ENCODE results near the gene SNUPN.
"Not testable (repeated sequence)": the region's sequence is repeated elsewhere in the genome, so short reads cannot be mapped to it uniquely, and the experiment has no call there.

Gene SNUPN

DNA sequence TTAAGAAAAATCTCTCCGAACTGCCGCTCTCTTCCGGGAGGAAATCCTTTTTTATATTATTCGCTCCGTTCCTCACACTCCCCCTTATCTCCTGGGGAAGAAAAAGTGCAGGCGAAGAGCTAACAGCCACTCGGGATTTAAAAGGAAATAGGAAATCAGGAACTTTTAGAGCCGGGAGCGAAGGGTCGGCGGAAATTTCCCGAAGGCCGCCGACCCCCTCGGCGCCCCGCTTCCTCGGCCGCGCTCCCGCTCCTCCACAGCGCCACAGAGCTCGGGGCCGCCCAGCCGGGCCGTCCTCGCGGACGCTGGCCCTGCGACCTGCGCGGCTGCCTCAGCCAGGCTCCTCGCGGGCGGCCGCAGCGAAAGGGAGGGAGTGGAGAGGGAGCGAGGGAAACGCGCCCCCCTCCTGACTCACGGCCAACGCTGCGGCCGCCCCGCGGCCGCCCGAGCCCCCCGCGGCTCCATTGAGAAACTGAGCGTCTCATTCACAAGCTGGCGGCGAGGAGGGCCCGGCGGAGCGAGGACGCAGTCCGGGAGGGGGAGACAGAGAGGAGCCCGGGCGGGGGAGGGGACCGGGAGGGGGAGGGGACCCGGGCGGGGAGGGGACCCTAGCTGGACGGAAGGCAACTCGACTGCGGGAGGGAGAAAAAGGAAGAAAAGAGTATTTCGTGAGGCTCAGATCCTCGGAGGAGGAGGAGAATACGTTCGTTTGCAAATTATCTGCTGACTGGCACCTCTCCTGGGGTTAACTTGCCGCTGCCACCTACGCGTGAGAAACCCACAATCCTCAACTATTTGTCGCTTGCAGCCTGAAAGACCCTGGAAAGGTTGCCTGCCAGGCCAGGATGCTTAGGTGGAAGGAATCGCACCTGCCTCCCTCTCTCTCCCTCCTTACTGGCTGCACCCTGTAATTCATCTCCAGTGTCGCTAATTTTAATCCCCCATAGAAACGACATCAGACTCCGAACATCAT, 46.3 kb downstream of the SNUPN start, which contains the start of gene PTPN9:
TSS of gene PTPN9 (minus strand) at position 368 of the 973 bp plus-strand sequence. CDS start 539 bp downstream, outside the sequence.
- DNase-seq = peak; percentile 87

DNA sequence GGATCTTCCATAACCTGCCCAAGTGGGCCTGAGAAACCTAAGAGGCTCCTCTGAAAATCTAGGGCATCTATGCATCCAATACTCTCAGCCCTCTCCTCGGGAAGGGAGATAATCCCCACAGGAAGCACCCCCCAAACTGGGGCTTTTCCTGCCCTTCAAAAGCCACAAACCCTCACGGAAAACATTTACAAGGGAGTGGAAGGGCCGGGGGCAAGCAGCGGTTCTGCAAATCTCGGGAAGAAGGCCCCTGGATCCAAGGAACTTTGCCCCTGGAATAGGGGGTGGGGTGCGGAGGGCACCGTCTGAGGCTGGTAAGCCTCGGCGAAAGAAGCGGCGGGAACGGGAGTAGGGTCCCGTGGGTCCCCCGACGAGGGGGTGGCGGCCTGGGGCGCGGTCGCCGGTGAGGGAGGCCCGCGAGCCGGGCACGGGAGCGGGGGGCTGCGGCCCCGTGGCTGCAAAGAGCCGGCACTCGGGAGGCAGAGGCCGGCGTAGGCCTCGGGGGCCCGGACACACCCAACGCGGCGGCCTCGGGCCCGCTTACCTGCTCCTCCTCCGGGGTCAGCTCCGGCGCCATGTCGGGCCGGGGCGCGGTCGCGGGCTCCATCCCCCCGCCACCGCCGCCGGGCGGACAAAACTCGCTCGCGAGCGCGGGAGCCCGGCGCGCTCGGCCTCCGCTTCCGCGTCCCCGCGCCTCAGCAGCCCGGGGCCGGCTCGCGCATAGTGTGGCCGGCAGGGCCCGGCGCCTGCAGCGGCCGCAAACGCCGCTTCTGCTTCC, 47.2 kb downstream of the SNUPN start:
- DNase-seq = peak; percentile 25

DNA sequence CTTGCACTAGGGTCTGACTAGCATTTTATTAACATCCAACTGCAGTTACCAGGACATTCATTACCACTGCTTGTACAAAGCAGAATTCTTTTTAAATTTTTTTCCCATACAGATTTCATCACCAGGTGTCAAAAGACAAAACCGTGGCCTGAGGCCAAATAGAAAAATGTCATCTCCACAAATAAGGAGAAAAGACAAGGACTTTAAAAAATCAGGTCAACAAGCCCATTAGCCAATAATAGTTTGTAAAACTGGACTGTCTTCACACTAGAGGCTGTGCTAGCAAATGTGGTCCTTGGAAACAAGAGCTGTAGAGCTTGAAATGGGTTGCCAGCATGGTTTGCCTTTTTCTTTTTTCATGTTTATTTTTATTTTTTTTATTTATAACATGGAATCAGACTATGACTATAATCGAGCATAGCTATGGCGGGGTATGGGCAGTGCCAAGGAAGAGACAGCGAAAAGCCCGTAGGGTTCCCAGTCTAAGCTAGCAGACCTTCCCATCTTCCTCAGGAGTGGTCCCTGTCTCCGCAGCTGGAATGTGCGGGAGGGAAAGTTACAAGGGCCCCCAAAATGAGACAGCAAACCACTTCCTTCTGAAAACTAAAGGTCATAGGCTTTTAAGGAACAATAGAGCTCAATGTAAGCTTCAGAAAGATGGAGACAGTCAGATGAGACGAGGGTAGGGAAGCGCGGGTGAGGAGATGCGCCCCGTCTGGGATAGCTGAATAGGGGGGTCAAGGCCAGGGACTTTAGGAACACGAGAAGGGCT, 47.9 kb downstream of the SNUPN start:
- peak; percentile 19 for DNase-seq

DNA sequence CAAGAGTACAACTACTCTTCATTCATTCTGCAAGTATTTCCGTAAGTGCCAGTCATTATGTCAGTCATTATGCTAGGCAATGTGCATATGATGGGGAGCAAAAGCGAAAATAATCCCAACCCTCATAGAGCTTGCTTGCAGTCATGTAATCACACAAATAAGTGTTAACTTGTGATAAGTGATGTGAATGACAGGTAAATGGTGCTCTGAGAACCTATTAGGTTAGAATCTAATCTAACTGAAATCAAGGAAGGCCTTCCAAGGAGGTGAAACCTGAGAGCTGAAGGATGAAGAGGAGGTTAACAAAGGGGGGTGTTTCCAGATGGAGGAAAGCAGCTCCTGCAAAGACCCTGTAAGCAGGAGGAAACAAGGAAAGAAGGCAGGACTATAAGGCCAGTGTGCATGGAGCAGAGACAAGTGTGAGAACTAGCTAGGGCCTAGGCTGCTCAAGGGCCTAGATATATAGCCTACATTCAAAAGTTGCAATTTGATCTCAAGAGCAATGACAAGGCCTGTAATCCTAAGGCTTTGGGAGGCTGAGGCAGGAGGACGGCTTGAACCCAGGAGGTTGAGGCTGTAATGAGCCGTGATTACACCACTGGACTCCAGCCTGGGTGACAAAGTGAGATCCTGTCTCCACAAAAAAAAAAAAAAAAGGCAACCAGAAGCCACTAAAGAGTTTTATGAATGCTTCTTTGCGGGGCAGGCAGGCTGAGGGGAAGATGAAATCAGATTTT, 51.7 kb downstream of the SNUPN start:
- DNase-seq = no peak

- DNase-seq = no peak
These were observed 55.2 kb downstream of the SNUPN start for GRCh38 chr15:75570126-75570845.

DNA sequence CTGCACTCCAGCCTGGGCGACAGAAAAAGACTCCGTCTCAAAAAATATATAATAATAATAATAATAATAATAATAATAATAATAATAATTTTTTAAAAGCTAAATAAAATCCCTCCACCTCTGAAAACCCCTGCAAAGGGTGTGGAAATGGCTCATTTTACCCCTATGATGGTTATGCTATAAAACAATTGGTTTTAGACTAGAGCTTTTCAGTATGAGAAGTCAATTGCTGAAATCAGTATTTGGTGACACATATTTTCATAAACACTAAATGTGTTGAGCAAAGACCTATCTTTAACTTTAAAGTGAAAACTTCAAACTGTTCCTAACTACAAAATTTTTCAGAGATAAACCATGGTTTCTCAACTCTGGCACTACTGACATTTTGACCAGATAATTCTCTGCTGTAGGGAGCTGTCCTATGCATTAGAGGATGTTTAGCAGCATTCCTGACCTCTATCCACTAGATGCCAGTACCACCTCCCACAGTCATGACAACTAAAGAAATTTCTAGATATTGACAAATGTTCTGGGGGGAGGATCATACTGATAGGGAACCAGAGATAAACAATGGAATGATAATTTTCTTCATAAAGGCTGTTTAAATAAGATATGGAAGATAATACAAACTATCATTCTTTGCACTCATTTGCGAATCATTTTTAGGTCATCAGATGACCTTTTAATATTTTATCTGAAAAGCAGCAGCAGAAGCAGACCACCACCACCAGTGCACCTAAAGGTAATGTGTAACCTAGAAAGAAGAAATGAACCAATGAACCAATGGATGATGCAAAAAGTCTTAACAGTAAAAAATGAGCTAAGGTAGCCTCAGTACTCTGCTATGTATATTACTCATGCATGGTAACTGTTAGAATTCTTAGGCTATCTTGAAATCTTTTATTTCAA, 60.2 kb downstream of the SNUPN start:
- DNase-seq = peak; percentile 49

DNA sequence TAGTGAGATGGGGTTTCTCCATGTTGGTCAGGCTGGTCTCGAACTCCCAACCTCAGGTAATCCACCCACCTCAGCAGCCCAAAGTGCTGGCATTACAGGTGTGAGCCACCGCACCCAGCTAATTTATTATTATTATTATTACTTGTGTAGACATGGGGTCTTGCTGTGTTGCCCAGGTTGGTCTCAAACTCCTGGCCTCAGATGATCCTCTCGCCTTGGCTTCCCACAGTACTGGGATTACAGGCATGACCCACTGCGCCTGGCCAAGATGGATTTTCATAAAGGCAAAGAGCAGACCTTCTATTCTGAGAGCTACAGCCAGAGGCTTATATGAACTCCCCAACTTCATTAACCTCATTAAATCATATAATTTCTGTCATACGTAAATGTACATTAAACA, 63.6 kb downstream of the SNUPN start:
- DNase-seq = no peak

- DNase-seq = not testable (repeated sequence)
These were observed 66.2 kb downstream of the SNUPN start for GRCh38 chr15:75559360-75559759.

GRCh38 chr15:75558955-75559354, 66.6 kb downstream of the SNUPN start:
- not testable (repeated sequence) for DNase-seq

DNA sequence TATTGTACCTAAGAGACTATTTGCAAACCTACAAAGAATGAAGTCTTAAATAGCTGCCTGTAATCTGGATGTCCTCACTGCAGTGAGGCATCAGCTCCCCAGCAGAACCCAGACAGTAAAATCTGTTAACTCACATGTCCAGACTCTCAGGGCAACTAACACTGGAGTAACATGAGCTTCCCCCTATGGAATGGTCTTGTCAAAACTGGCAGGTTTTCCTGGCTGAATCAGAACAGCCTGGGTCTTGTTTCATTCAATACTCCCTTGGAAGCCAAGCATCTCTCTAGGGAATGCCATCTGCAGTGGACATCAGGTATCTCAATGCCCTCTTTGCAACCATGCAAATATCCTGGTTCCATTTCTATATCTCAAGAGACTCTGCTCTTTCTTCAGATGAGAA, 70.8 kb downstream of the SNUPN start:
- DNase-seq = peak; percentile 41

DNA sequence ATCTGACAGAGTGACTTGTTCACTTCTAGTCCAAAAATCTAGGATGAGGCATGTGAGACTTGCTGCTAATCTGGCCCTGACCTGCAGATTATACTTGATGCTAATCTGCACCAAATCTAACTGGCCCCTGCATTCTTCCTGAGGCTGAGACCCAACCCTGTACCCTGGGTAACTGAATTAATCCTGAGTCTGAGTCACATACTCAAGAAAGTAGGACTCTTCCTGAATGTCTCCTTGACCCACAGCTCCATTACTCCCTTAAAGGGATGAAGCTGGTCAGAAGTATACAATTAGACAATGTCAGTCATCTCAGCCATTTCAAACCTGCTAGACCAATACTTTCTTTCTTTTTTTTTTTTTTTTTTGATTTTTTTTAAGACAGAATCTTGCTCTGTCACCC, 71.9 kb downstream of the SNUPN start:
- DNase-seq = no peak

DNA sequence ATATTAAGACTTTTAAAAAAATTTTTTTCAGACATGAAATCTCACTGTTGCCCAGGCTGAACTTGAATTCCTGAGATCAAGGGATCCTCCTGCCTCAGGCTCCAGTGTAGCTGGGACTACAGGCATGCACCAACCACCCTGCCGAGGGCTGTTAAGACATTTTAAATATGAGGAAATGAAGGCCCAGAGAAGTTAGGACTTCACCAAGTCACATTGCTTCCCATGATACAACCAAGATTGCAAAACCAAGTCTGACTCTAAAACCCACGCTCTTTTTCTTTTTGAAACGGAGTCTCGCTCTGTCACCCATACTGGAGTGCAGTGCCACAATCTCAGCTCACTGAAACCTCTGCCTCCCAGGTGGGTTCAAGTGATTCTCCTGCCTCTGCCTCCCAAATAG, 74.4 kb downstream of the SNUPN start:
- no peak for DNase-seq

Measured in fibroblast of skin of back (primary cell).